Pancreas (tissue), 10 donors: ENCODE results near the gene PRKCD. TPM values are rescaled to one million over a fixed set of nuclear protein-coding genes. Genes with fewer than 3 reads are reported as not detected.
A peak's percentile ranks its signal among the peaks of the same experiment; 100 is the strongest.

Experiments
- ATAC-seq, 4 donors: fragments of 200-7000 bp; cut with Tn5 transposase; one replicate each; pipeline versions ENCODE4 v1.8.0 to v1.9.1; 2020; ENCODE audit warnings: mild to moderate bottlenecking in 4 of 4, moderate library complexity in 4 of 4
- DNase-seq, 6 donors: peaks; one replicate each; pipeline ENCODE4 v3.0.0-alpha.2; 2020
- FAIRE-seq: peaks from 2 replicates; lab custom pipeline; 2012; peaks lifted over from hg19 to GRCh38; lab: Jason Lieb, UNC
- H3K27ac ChIP-seq, 4 donors: fragments of 200-600 bp; sonication (generic); 1 replicate in 3 of 4; 2 replicates in 1 of 4; pipeline versions ENCODE4 v1.5.0 to v1.8.0; 2020
- H3K27me3 ChIP-seq, 4 donors: fragments of 200-600 bp; one replicate each; pipeline ENCODE4 v1.8.0; 2021
- H3K36me3 ChIP-seq, 3 donors: fragments of 200-600 bp; sonication (generic) in 1 of 3; one replicate each; pipeline versions ENCODE4 v1.5.0 to v1.8.0; 2020 to 2021
- H3K4me1 ChIP-seq, 3 donors: fragments of 200-600 bp; one replicate each; pipeline ENCODE4 v1.8.0; 2021
- H3K4me3 ChIP-seq, 4 donors: fragments of 200-600 bp; sonication (generic) in 2 of 4; one replicate each; pipeline versions ENCODE4 v1.5.0 to v1.8.0; 2020 to 2021
- H3K9me3 ChIP-seq, 4 donors: fragments of 200-600 bp; one replicate each; pipeline ENCODE4 v1.8.0; 2021
- WGBS, 2 donors: extraction: QIAGEN DNeasy Blood & Tissue Kit; methylation state at CpG; one replicate each; pipeline ENCODE4 v1.1.7; 2013; 5-methylcytosine and 5-hydroxymethylcytosine counted together
- intact Hi-C, 3 donors: fragments of 100-400 bp; cut with DNase I; formaldehyde crosslinking; loops; one replicate each; pipeline versions ENCODE4 v1.11.1 to v1.14.2; 2022
- polyA plus RNA-seq, 2 donors: library from polyadenylated mRNA; stranded (reverse); fragments of 200-250 nt; gene quantifications; one replicate each; pipeline ENCODE4 v1.2.3, GENCODE V29; 2013
- total RNA-seq, 6 donors: library from RNA; stranded (reverse); fragmentation: NEBNext Ultra II Directional in 4 of 6; extraction: Animal tissue kit (Norgen Biotek cat#: 25700) in 4 of 6; gene quantifications; one replicate each; pipeline versions ENCODE4 v1.2.1 to v1.2.4, GENCODE V29; 2021 to 2023
- TF ChIP-seq, protein P1 (sequence below), 4 donors: fragments of 200-600 bp; sonication (generic) in 3 of 4; IDR thresholded peaks; one replicate each; pipeline versions ENCODE4 v1.5.0 to v1.8.0; 2021; ENCODE audit warnings: antibody characterized with exemption in 4 of 4
- donor health status: healthy with polysubstance abuse.
- donor health status: DM: no; HTN: no; CAD: no; lungs with moderate emphysema.
- donor health status: DM: no; HTN: no; CAD: no.
- donor health status: control.
- donor health status: control.
- donor health status: Bipolar disorder and iron deficiency.
- donor health status: DM: yes; HTN: yes; CAD: no.
- donor health status: DM: no; HTN: no; CAD: no.
- donor health status: DM: no; HTN: no; CAD: no.
- donor health status: DM: yes; HTN: yes; CAD: no.

PRKCD gene
- total and polyA plus RNA-seq, 8 donors = 10.7 to 32.5 (median 14.6) TPM

DNA sequence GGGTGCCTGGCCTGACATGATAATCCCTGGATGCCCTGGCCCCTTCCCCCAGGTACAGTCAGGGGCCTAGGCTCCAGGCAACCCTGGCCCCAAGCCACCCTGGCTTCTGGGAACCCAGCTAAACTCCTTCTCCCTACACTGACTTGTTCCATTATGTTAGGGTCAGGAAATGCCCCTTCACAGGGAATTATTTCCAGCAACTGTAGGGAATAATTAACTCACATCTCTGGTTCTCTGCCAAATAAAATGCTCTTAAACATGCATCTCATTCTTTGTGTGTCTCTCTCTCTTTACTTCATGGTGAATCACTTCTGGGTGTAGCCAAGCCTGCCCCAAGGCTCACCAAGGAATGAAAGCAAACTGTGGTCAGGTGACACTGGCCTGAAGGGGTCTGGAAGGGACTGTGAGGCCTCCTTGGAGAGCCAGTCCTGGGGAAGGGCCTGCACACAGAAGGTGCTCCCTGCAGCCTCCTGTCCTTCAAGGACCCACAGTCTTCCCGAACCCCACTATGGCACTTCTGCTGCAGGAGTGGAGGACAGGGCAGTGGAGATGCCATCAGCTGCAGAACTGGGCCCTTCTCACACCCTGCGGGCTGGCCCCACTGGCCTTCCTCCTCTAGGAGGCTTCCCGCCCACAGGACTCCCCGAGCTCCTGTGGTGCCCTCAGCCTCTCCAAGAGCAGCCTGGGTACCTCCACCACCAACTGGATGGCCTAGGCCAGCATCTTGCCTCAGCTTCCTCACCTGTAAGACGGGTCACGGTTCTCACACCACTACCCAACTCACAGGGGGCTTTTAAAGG lies 77.2 kb downstream of the PRKCD start:
- DNase-seq = peak in 5 of 6 donors; percentile 43 to 73 (median 46)
- H3K27me3 ChIP-seq = no peaks in the 10 kb centered on the region
- intact Hi-C loops = no loop called here
- H3K9me3 ChIP-seq = no peaks in the 10 kb centered on the region
- H3K4me3 ChIP-seq = no peak overlapping the region
- peaks cover 3 to 30% (median 22%) of the 10 kb centered on the region in 3 donors for H3K36me3 ChIP-seq
- FAIRE-seq = no peak
- peaks cover 26 to 63% (median 34%) of the 10 kb centered on the region in 3 donors for H3K4me1 ChIP-seq
- 75 to 79% methylated on average over 6 of the region's 6 CpGs for WGBS, 2 donors
- ATAC-seq = peak; percentile 51 to 73 (median 68)
- H3K27ac ChIP-seq = peak overlapping the region in 3 of 4 donors; percentile 28 to 72 (median 68)
- TF ChIP-seq, protein P1, sequence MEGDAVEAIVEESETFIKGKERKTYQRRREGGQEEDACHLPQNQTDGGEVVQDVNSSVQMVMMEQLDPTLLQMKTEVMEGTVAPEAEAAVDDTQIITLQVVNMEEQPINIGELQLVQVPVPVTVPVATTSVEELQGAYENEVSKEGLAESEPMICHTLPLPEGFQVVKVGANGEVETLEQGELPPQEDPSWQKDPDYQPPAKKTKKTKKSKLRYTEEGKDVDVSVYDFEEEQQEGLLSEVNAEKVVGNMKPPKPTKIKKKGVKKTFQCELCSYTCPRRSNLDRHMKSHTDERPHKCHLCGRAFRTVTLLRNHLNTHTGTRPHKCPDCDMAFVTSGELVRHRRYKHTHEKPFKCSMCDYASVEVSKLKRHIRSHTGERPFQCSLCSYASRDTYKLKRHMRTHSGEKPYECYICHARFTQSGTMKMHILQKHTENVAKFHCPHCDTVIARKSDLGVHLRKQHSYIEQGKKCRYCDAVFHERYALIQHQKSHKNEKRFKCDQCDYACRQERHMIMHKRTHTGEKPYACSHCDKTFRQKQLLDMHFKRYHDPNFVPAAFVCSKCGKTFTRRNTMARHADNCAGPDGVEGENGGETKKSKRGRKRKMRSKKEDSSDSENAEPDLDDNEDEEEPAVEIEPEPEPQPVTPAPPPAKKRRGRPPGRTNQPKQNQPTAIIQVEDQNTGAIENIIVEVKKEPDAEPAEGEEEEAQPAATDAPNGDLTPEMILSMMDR (IDR thresholded peaks at IDR 0.05) = no peak

DNA sequence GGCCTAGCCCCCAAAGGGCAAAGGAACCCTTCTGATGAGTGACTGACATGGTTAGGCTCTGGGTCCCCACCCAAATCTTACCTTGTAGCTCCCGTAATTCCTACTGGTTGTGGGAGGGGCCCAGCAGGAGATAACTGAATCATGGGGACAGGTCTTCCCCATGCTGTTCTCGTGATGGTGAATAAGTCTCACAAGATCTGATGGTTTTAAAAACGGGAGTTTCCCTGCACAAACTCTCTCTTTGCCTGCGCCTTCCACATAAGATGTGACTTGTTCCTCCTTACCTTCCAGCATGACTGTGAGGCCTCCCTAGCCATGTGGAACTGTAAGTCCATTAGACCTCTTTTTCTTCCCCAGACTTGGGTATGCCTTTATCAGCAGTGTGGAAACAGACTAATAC lies 77.9 kb downstream of the PRKCD start:
- Histone ChIP-seq H3K9me3 (no peaks in the 10 kb centered on the region), H3K4me1 (peaks cover 33 to 69% (median 40%) of the 10 kb centered on the region in 3 donors), H3K27ac (peak overlapping the region in 3 of 4 donors; percentile 28 to 72 (median 68)), H3K27me3 (no peaks in the 10 kb centered on the region), H3K36me3 (peaks cover 3 to 24% (median 16%) of the 10 kb centered on the region in 3 donors), H3K4me3 (no peak overlapping the region)
- intact Hi-C loops = no loop called here
- ATAC-seq (no peak), DNase-seq (no peak), FAIRE-seq (no peak)
- WGBS, 2 donors = 83 to 89% methylated on average over 4 of the region's 4 CpGs
- TF ChIP-seq, protein P1 (IDR thresholded peaks at IDR 0.05) = no peak

DNA sequence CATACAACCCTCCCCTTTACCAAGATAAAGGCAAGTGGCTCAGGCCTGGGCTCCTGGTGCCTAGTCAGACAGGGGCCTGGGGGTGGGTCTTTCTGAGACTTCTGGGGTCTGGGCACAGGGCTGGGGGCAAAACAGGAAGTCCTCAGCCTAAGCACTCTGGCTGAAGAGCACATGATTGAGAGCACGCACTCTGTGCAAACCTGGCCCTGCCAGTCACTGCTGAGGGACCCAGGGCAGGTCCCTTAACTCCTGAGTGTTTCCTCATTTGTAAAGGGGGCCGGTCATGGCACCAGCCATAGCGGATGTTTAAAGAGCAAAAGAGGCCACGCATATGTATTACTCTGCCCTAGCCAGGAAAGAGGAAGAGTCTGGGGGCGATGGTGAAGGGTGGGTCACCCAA lies 78.8 kb downstream of the PRKCD start:
- no peaks in the 10 kb centered on the region for H3K27me3 ChIP-seq
- no peak overlapping the region for H3K4me3 ChIP-seq
- peaks cover 39 to 78% (median 44%) of the 10 kb centered on the region in 3 donors for H3K4me1 ChIP-seq
- no peak for ATAC-seq
- peaks cover 0 to 15% (median 7%) of the 10 kb centered on the region in 3 donors for H3K36me3 ChIP-seq
- intact Hi-C loops = no loop called here
- no peaks in the 10 kb centered on the region for H3K9me3 ChIP-seq
- TF ChIP-seq, protein P1 (IDR thresholded peaks at IDR 0.05) = no peak
- H3K27ac ChIP-seq = peak overlapping the region in 2 of 4 donors; percentile 59 to 72
- FAIRE-seq = no peak
- no peak for DNase-seq
- 87 to 91% methylated on average over 5 of the region's 5 CpGs for WGBS, 2 donors

DNA sequence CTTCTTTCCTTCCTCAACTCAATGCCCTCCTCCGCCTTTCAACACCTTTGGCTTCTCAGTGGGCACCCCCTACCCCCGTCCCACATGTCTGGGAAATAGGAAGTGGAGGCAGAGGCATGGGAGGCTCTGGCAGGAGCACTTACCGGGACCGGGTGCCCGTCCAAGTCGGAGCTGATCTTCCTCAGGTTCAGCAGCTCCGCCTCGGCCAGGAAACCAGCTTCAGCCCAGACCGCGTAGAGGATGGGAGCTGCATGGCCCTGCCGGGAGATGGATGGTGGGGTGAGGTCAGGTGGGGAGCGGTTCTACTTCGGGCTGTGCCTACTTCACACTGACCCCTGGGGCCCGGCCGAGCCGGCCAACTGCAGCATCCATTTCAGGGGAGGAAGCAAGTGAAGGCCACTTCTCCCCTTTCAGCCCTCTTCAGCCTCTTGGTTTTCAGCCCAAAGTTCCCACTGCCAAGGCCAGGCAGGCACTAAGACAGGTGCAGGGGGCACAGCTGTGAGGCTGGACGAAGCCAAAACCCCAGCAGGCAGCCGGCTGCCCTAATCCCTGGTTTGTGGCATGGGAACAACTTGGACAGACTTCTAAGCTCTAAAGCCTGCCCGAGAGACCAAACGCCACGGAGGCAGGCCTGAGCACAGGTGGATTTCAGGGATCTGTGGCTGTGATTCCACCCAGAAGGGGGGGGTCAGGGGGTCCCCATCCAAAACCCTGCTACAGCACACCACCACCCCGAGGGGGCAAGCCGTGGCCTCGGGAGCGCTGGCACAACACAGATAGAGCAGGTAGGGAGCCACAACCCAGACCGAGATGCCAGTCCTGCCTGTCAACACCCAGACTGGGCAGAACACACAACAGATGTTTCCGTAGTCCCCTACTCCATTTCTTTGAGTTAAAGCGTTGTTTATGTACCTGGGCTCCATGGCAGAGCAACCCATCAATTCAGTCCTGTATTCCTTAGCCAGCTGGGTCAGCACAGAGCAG lies 80.3 kb downstream of the PRKCD start:
- Histone ChIP-seq H3K4me1 (peaks cover 39 to 74% (median 44%) of the 10 kb centered on the region in 3 donors), H3K9me3 (no peaks in the 10 kb centered on the region), H3K36me3 (peaks cover 0 to 13% (median 4%) of the 10 kb centered on the region in 3 donors), H3K4me3 (no peak overlapping the region), H3K27ac (peak overlapping the region in 3 of 4 donors; percentile 41 to 59 (median 46)), H3K27me3 (no peaks in the 10 kb centered on the region)
- 55 to 69% methylated on average over 27 to 28 of the region's 28 CpGs for WGBS, 2 donors
- FAIRE-seq (no peak), ATAC-seq (peak; percentile 6 to 47 (median 30)), DNase-seq (peak in 2 of 6 donors; percentile 43 to 66)
- TF ChIP-seq, protein P1 (IDR thresholded peaks at IDR 0.05) = no peak
- intact Hi-C loops = no loop called here
